Adrenal gland (tissue), 5 donors: ENCODE data around the gene NYAP2.

Experiments
- CTCF ChIP-seq, 6 experiments: fragments of 450-650 bp in 4 of 6; fragments of 200-600 bp in 2 of 6; sonication (generic) in 1 of 6; IDR thresholded peaks; 1 replicate in 5 of 6; 2 replicates in 1 of 6; pipeline versions ENCODE4 v1.5.1 to v1.8.0; 2016 to 2021; ENCODE audit warnings: antibody characterized with exemption in 6 of 6, mild to moderate bottlenecking in 2 of 6, moderate library complexity in 1 of 6
- POLR2A ChIP-seq, 2 donors: fragments of 450-650 bp; IDR thresholded peaks; one replicate each; pipeline ENCODE4 v1.6.1; 2017; ENCODE audit warnings: antibody characterized with exemption in 2 of 2, mild to moderate bottlenecking in 2 of 2, moderate library complexity in 1 of 2
- donor health status: DM: no; HTN: no; CAD: no.

GRCh38 chr2:225471039-225471438, 71.5 kb downstream of the NYAP2 start:
- TF ChIP-seq CTCF (IDR thresholded peaks at IDR 0.05), result no peak
- TF ChIP-seq POLR2A (IDR thresholded peaks at IDR 0.05), result no peak
